ENCODE results near the gene TIPRL.

DNA sequence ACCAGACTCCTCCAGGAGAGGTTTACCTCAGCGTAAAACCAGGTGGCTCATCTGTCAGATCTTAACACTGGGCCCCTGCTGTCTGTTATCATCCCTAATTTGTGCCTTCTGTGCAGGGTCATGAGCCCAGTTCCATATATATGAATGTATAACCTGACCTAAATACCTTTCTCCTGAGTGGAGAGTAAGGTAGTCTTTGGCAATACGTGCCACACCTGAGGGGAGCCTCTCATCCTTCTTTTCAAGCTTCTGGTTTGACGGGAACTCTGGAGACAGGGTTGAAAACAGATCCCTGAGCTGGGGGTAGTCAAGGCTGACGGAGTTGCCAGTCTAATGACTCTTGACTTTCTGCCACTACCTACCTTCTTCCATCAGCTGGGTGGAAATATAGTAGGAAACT, 51.1 kb downstream of the TIPRL start:
- TF ChIP-seq GATA2 (IDR thresholded peaks at IDR 0.05; ENCODE audit: low read depth, low read length) (no peak), GATA3 (IDR thresholded peaks at IDR 0.05; ENCODE audit: low read depth, low read length) (no peak)

Measured in SH-SY5Y (cell line).